IPS-15b (cell line): ENCODE data around the gene ARL2BP.
"Not testable (repeated sequence)": the region's sequence is repeated elsewhere in the genome, so short reads cannot be mapped to it uniquely, and the experiment has no call there.

Experiments
- H3K27me3 ChIP-seq: one replicate; pipeline ENCODE4 v1.6.1; 2013; ENCODE audit warnings: low read length; ENCODE audit not compliant: control insufficient read depth, insufficient read depth
- H3K36me3 ChIP-seq: one replicate; pipeline ENCODE4 v1.6.1; 2013; ENCODE audit warnings: low read length; ENCODE audit not compliant: control insufficient read depth, insufficient read depth
- H3K4me1 ChIP-seq: one replicate; pipeline ENCODE4 v1.6.1; 2013; ENCODE audit warnings: mild to moderate bottlenecking, low read length; ENCODE audit not compliant: control insufficient read depth, insufficient read depth
- H3K4me3 ChIP-seq: one replicate; pipeline ENCODE4 v1.5.1; 2013; ENCODE audit warnings: low read depth, low read length
- H3K9ac ChIP-seq: one replicate; pipeline ENCODE4 v1.6.1; 2013; ENCODE audit warnings: low read depth, mild to moderate bottlenecking, low read length
- H3K9me3 ChIP-seq: one replicate; pipeline ENCODE4 v1.6.1; 2013; ENCODE audit warnings: mild to moderate bottlenecking, low read length; ENCODE audit not compliant: control insufficient read depth, insufficient read depth

ARL2BP gene

GRCh38 chr16:57244767-57245471 lies at the start of gene ARL2BP:
Gene ARL2BP (plus strand): TSS chr16:57245259. CDS start chr16:57245368, 109 bp downstream.
- peak within 1 kb of the TSS; percentile 60 for H3K4me3 ChIP-seq
- H3K4me1 ChIP-seq: no peaks in the 10 kb centered on the region
- H3K9ac ChIP-seq: peak within 1 kb of the TSS; percentile 58
- no peaks in the 10 kb centered on the region for H3K27me3 ChIP-seq
- H3K9me3 ChIP-seq: no peaks in the 10 kb centered on the region
- H3K36me3 ChIP-seq: no peaks in the 10 kb centered on the region

- H3K9ac ChIP-seq: no peak overlapping the region
- no peak overlapping the region for H3K4me3 ChIP-seq
- no peaks in the 10 kb centered on the region for H3K9me3 ChIP-seq
- no peaks in the 10 kb centered on the region for H3K4me1 ChIP-seq
- no peaks in the 10 kb centered on the region for H3K27me3 ChIP-seq
- H3K36me3 ChIP-seq: no peaks in the 10 kb centered on the region
Observed at GRCh38 chr16:57196286-57196685, 48.8 kb upstream of the ARL2BP start.

GRCh38 chr16:57196753-57197152 lies 48.3 kb upstream of the ARL2BP start:
- H3K36me3 ChIP-seq: no peaks in the 10 kb centered on the region
- H3K4me1 ChIP-seq: no peaks in the 10 kb centered on the region
- H3K4me3 ChIP-seq: no peak overlapping the region
- no peak overlapping the region for H3K9ac ChIP-seq
- H3K27me3 ChIP-seq: no peaks in the 10 kb centered on the region
- H3K9me3 ChIP-seq: no peaks in the 10 kb centered on the region

GRCh38 chr16:57200321-57200720 lies 44.7 kb upstream of the ARL2BP start:
- H3K4me3 ChIP-seq, H3K36me3 ChIP-seq, H3K9me3 ChIP-seq, H3K4me1 ChIP-seq, H3K27me3 ChIP-seq, H3K9ac ChIP-seq: not testable (repeated sequence)

GRCh38 chr16:57200926-57201325 lies 44.1 kb upstream of the ARL2BP start:
- H3K36me3 ChIP-seq, H3K4me3 ChIP-seq: not testable (repeated sequence)

GRCh38 chr16:57202095-57202886 lies 42.8 kb upstream of the ARL2BP start:
- Histone ChIP-seq H3K9me3 (no peaks in the 10 kb centered on the region), H3K9ac (no peak overlapping the region), H3K4me3 (no peak overlapping the region), H3K4me1 (no peaks in the 10 kb centered on the region), H3K27me3 (no peaks in the 10 kb centered on the region), H3K36me3 (peaks cover 11% of the 10 kb centered on the region)

More at GRCh38 chr16:57200926-57201325, 44.1 kb upstream of the ARL2BP start:
- H3K9ac ChIP-seq, H3K9me3 ChIP-seq, H3K27me3 ChIP-seq, H3K4me1 ChIP-seq: not testable (repeated sequence)

GRCh38 chr16:57203451-57203850 lies 41.6 kb upstream of the ARL2BP start:
- H3K27me3 ChIP-seq: no peaks in the 10 kb centered on the region
- H3K4me3 ChIP-seq: no peak overlapping the region
- H3K9ac ChIP-seq: no peak overlapping the region
- H3K4me1 ChIP-seq: no peaks in the 10 kb centered on the region
- H3K9me3 ChIP-seq: no peaks in the 10 kb centered on the region
- peaks cover 11% of the 10 kb centered on the region for H3K36me3 ChIP-seq

GRCh38 chr16:57204675-57205074 lies 40.4 kb upstream of the ARL2BP start:
- no peaks in the 10 kb centered on the region for H3K27me3 ChIP-seq
- H3K4me3 ChIP-seq: no peak overlapping the region
- no peak overlapping the region for H3K9ac ChIP-seq
- H3K9me3 ChIP-seq: no peaks in the 10 kb centered on the region
- no peaks in the 10 kb centered on the region for H3K4me1 ChIP-seq
- peaks cover 15% of the 10 kb centered on the region for H3K36me3 ChIP-seq

GRCh38 chr16:57208926-57209325 lies 36.1 kb upstream of the ARL2BP start:
- Histone ChIP-seq H3K27me3 (no peaks in the 10 kb centered on the region), H3K4me1 (no peaks in the 10 kb centered on the region), H3K9me3 (no peaks in the 10 kb centered on the region), H3K9ac (no peak overlapping the region), H3K4me3 (no peak overlapping the region), H3K36me3 (peaks cover 20% of the 10 kb centered on the region)

- Histone ChIP-seq H3K4me1 (no peaks in the 10 kb centered on the region), H3K9me3 (no peaks in the 10 kb centered on the region), H3K27me3 (no peaks in the 10 kb centered on the region), H3K9ac (no peak overlapping the region), H3K36me3 (peaks cover 17% of the 10 kb centered on the region), H3K4me3 (no peak overlapping the region)
Observed at GRCh38 chr16:57209780-57210179, 35.3 kb upstream of the ARL2BP start.

- Histone ChIP-seq H3K36me3 (peaks cover 10% of the 10 kb centered on the region), H3K27me3 (no peaks in the 10 kb centered on the region), H3K4me1 (no peaks in the 10 kb centered on the region), H3K4me3 (no peak overlapping the region), H3K9me3 (no peaks in the 10 kb centered on the region), H3K9ac (no peak overlapping the region)
Observed at GRCh38 chr16:57213462-57213861, 31.6 kb upstream of the ARL2BP start.

- Histone ChIP-seq H3K36me3 (peaks cover 4% of the 10 kb centered on the region), H3K9me3 (no peaks in the 10 kb centered on the region), H3K9ac (no peak overlapping the region), H3K4me1 (no peaks in the 10 kb centered on the region), H3K4me3 (no peak overlapping the region), H3K27me3 (no peaks in the 10 kb centered on the region)
Observed at GRCh38 chr16:57216968-57217367, 28.1 kb upstream of the ARL2BP start.
